ENCODE measurements around the gene ST7L. TPM values are rescaled to one million over a fixed set of nuclear protein-coding genes. Genes with fewer than 3 reads are reported as not detected.

ST7L gene
- total RNA-seq, 4 donors from 2014 or later, result 24.9 to 50.3 (median 33.9) TPM

DNA sequence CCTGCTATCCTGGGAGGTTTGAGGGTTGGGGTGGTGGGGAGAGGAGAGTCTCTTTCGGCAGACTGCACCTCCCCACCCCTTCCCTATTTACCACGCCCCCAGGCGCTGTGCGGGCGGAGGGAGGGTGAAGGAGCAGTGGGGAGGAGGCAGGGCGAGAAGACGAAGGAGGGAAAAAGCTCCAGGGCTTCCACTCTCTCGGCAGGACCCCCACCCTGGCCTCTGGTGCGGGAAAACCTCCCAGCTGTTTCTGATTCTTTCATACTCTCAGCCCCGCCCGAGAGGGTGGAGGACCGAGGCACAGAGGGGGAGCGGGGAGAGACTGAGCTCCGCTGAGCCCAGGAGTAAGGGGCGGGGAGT is 111.0 kb downstream of the ST7L start:
- Histone ChIP-seq H3K27me3 (peaks cover 0 to 9% of the 10 kb centered on the region in 2 donors), H3K4me1 (peaks cover 6 to 23% (median 9%) of the 10 kb centered on the region in 4 donors), H3K27ac (peak overlapping the region in 1 of 4 donors; percentile 76), H3K36me3 (no peaks in the 10 kb centered on the region), H3K9me3 (no peaks in the 10 kb centered on the region), H3K4me3 (peak overlapping the region; percentile 45 to 75 (median 64))
- DNase-seq, result no peak
- TF ChIP-seq, protein P1, sequence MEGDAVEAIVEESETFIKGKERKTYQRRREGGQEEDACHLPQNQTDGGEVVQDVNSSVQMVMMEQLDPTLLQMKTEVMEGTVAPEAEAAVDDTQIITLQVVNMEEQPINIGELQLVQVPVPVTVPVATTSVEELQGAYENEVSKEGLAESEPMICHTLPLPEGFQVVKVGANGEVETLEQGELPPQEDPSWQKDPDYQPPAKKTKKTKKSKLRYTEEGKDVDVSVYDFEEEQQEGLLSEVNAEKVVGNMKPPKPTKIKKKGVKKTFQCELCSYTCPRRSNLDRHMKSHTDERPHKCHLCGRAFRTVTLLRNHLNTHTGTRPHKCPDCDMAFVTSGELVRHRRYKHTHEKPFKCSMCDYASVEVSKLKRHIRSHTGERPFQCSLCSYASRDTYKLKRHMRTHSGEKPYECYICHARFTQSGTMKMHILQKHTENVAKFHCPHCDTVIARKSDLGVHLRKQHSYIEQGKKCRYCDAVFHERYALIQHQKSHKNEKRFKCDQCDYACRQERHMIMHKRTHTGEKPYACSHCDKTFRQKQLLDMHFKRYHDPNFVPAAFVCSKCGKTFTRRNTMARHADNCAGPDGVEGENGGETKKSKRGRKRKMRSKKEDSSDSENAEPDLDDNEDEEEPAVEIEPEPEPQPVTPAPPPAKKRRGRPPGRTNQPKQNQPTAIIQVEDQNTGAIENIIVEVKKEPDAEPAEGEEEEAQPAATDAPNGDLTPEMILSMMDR (IDR thresholded peaks at IDR 0.05), result no peak
- TF ChIP-seq POLR2A (IDR thresholded peaks at IDR 0.05), result no peak

DNA sequence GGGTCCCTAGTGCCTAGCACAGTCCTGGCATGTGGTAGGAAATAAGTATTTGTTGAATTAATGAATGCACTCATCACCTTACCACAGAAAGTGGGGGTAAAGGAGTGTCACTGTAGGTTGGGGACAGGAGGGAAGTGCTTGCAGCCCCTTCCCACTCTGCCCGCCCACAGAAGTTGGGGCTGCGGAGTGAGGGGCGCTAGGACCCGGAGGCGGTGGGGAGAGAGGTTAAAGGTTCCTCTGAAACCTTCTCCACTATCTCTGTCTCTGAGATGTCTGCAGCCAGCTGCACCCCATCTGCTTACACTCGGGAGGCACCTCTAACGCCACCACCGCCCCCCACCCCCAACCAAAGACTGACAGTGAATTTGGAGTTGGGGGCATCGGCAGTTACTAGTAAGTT is 111.6 kb downstream of the ST7L start:
- Histone ChIP-seq H3K9me3 (no peaks in the 10 kb centered on the region), H3K4me3 (no peak overlapping the region), H3K36me3 (no peaks in the 10 kb centered on the region), H3K27me3 (peaks cover 0 to 9% of the 10 kb centered on the region in 2 donors), H3K4me1 (peaks cover 6 to 27% (median 9%) of the 10 kb centered on the region in 4 donors), H3K27ac (no peak overlapping the region)
- DNase-seq, result no peak
- TF ChIP-seq POLR2A (IDR thresholded peaks at IDR 0.05), result no peak
- TF ChIP-seq, protein P1 (IDR thresholded peaks at IDR 0.05), result no peak

DNA sequence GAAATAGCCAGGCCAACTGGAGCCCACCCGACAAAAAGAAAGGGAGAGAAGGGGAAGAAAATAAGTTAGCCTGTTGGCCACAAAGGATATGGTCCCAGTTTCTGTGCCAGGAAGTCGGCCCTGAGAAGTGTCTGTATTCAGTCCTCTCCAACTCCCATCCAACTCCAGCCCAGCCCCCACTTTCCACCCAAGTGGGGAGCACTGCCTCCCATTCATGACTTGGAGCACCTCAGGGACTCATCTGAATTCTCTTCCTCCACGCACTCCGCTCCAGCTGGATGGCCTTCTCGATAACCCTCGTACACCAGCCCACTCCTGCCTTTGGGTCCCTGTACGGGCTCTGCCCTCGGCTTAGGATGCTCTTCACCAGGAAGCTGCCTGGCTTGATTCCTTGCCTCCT is 112.2 kb downstream of the ST7L start:
- Histone ChIP-seq H3K36me3 (no peaks in the 10 kb centered on the region), H3K27ac (no peak overlapping the region), H3K9me3 (no peaks in the 10 kb centered on the region), H3K27me3 (peaks cover 0 to 9% of the 10 kb centered on the region in 2 donors), H3K4me3 (no peak overlapping the region), H3K4me1 (peaks cover 6 to 31% (median 12%) of the 10 kb centered on the region in 4 donors)
- TF ChIP-seq POLR2A (IDR thresholded peaks at IDR 0.05), result no peak
- TF ChIP-seq, protein P1 (IDR thresholded peaks at IDR 0.05), result no peak
- no peak for DNase-seq

DNA sequence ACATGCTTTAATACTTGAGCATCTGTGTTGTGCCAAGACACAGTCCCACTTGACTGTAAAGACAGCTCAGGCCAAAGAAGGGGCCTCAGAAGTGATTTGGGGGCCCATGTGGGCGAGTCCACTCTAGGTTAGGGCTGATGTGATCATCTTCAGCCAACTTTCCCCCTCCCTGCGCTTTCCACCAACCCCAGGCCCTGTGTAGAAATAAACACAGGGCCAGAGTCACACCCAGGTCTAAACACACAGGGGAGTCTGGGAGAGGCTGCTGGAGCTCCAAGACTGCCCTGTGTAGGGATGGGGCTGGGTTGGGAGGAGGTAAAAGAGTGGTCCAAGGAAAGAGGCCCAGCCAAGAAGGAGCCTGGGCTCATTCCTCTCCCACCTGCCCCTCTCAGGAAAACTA is 112.6 kb downstream of the ST7L start:
- H3K27ac ChIP-seq, result no peak overlapping the region
- no peaks in the 10 kb centered on the region for H3K9me3 ChIP-seq
- H3K4me1 ChIP-seq, result peaks cover 6 to 31% (median 13%) of the 10 kb centered on the region in 4 donors
- H3K36me3 ChIP-seq, result no peaks in the 10 kb centered on the region
- H3K27me3 ChIP-seq, result peaks cover 0 to 9% of the 10 kb centered on the region in 2 donors
- no peak overlapping the region for H3K4me3 ChIP-seq
- no peak for DNase-seq
- TF ChIP-seq, protein P1 (IDR thresholded peaks at IDR 0.05), result no peak
- TF ChIP-seq POLR2A (IDR thresholded peaks at IDR 0.05), result no peak

DNA sequence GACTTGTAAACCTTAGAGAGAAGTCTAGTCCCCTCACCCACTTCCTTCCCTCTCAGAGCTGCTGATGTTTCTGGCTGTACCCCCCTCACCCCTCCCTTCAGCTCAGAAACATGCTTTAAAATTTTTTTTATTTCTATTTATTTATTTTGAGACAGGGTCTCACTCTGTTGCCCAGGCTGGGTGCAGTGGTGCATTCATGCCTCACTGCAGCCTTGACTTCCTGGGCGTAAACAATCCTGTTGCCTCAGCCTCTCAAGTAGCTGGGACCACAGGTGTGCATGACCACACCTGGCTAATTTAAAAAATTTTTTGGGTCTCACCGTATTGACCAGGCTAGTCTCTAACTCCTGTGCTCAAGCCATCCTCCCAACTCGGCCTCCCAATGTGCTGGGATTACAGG is 113.1 kb downstream of the ST7L start:
- no peak for DNase-seq
- no peak overlapping the region for H3K27ac ChIP-seq
- peaks cover 6 to 31% (median 13%) of the 10 kb centered on the region in 4 donors for H3K4me1 ChIP-seq
- H3K27me3 ChIP-seq, result peaks cover 0 to 9% of the 10 kb centered on the region in 2 donors
- H3K36me3 ChIP-seq, result no peaks in the 10 kb centered on the region
- no peak for TF ChIP-seq POLR2A (IDR thresholded peaks at IDR 0.05)
- TF ChIP-seq, protein P1 (IDR thresholded peaks at IDR 0.05), result no peak
- no peaks in the 10 kb centered on the region for H3K9me3 ChIP-seq
- no peak overlapping the region for H3K4me3 ChIP-seq

DNA sequence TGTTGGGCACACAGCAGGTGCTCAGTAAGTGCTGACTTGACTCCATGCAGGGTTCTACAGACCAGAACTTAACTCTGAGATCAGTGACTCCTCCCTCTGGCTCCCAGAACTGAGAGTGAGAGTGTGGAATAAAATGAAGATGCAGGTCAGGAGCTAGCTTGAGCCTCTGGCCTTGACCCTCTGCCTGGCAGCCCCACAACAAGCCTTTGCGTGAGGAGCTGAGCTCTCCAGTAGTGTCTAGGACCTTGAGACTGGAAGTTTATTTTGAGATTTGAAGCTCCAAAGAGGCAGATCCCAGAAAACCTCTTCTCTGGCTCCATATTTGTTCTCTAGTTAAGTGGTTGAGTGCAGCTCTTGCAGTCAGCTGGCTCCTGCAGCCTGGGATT is 113.5 kb downstream of the ST7L start:
- Histone ChIP-seq H3K4me3 (no peak overlapping the region), H3K27ac (no peak overlapping the region), H3K27me3 (peaks cover 0 to 9% of the 10 kb centered on the region in 2 donors), H3K9me3 (no peaks in the 10 kb centered on the region), H3K36me3 (no peaks in the 10 kb centered on the region), H3K4me1 (peaks cover 6 to 31% (median 13%) of the 10 kb centered on the region in 4 donors)
- no peak for DNase-seq
- TF ChIP-seq POLR2A (IDR thresholded peaks at IDR 0.05), result no peak
- TF ChIP-seq, protein P1 (IDR thresholded peaks at IDR 0.05), result no peak

Data from Peyer's patch (tissue), 4 donors.